Gastroesophageal sphincter (tissue), 4 donors: ENCODE data around the gene ADAMTS12. TPM values are rescaled to one million over a fixed set of nuclear protein-coding genes. Genes with fewer than 3 reads are reported as not detected.

Experiments
- ATAC-seq: fragments of 150-250 bp; one replicate; pipeline ENCODE4 v1.9.1; 2016; ENCODE audit warnings: mild to moderate bottlenecking, moderate library complexity
- H3K27ac ChIP-seq, 4 donors: fragments of 200-600 bp; sonication (generic) in 3 of 4; 1 replicate in 3 of 4; 2 replicates in 1 of 4; pipeline ENCODE4 v1.5.1; 2016 to 2019
- H3K27me3 ChIP-seq: fragments of 200-600 bp; sonication (generic); one replicate; pipeline ENCODE4 v1.5.1; 2019
- H3K36me3 ChIP-seq, 2 donors: fragments of 200-600 bp; sonication (generic); one replicate each; pipeline ENCODE4 v1.5.1; 2019; ENCODE audit warnings: control low read depth in 1 of 2
- H3K4me1 ChIP-seq, 3 donors: fragments of 200-600 bp; sonication (generic); 1 replicate in 2 of 3; 2 replicates in 1 of 3; pipeline ENCODE4 v1.5.1; 2016 to 2019; ENCODE audit warnings: control low read depth in 2 of 3
- H3K4me3 ChIP-seq, 2 donors: fragments of 200-600 bp; sonication (generic); one replicate each; pipeline ENCODE4 v1.5.1; 2019; ENCODE audit warnings: mild to moderate bottlenecking in 1 of 2, moderate library complexity in 1 of 2
- H3K9me3 ChIP-seq, 3 donors: fragments of 200-600 bp; sonication (generic); one replicate each; pipeline ENCODE4 v1.5.1; 2017 to 2019; ENCODE audit warnings: control low read depth in 2 of 3
- EP300 ChIP-seq: sonication (generic); formaldehyde crosslinking; IDR thresholded peaks from one replicate; pipeline ENCODE4 v1.6.1; 2017; ENCODE audit warnings: antibody characterized with exemption, mild to moderate bottlenecking
- POLR2A ChIP-seq, 2 donors: fragments of 450-650 bp; IDR thresholded peaks; one replicate each; pipeline ENCODE4 v1.6.1; 2017; ENCODE audit warnings: antibody characterized with exemption in 2 of 2, mild to moderate bottlenecking in 2 of 2, moderate library complexity in 1 of 2
- POLR2AphosphoS5 ChIP-seq: sonication (generic); formaldehyde crosslinking; IDR thresholded peaks from one replicate; pipeline ENCODE4 v1.6.1; 2017; ENCODE audit warnings: antibody characterized with exemption
- WGBS, 2 donors: methylation state at CpG; one replicate each; pipeline ENCODE4 v1.1.5; 2018; ENCODE audit warnings: low coverage in 1 of 2; 5-methylcytosine and 5-hydroxymethylcytosine counted together
- total RNA-seq, 4 donors: library from RNA; depleted of rRNA; stranded (reverse); fragments of >200 nt; gene quantifications; one replicate each; pipeline ENCODE4 v1.1.0, GENCODE V29; 2016
- TF ChIP-seq, protein P1 (sequence below), 4 experiments: fragments of 200-600 bp in 2 of 4; fragments of 450-650 bp in 2 of 4; sonication (generic) in 1 of 4; IDR thresholded peaks; one replicate each; pipeline ENCODE4 v1.5.1; 2017 to 2019; ENCODE audit warnings: antibody characterized with exemption in 4 of 4, mild to moderate bottlenecking in 2 of 4, moderate library complexity in 2 of 4

The ADAMTS12 gene
- total RNA-seq, 4 donors from 2014 or later, result 2.6 to 6.5 (median 5.2) TPM

DNA sequence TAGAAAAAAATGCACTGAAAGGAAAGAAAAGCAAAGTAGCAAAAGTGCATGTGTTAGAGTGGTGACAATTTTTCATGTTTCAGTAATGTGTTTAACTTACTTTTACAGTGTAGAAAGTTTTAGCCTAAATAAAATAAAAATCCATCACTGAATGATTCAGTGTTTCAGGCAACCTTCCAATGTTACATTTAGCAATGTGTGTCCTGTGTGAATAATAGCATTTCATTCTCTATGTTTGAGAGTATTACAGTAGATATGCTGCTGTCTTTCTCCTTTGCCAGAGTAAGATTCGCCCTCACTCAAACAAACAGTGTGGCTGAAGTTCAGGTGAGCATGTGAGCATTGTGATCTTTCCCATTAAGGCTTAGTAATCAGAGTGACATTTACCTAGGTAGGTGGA lies 279.9 kb downstream of the ADAMTS12 start:
- no peak for ATAC-seq
- no peaks in the 10 kb centered on the region for H3K36me3 ChIP-seq
- H3K27me3 ChIP-seq, result no peaks in the 10 kb centered on the region
- H3K27ac ChIP-seq, result no peak overlapping the region
- 10 to 33% methylated on average over 1 of the region's 1 CpG for WGBS, 2 donors
- TF ChIP-seq, protein P1, sequence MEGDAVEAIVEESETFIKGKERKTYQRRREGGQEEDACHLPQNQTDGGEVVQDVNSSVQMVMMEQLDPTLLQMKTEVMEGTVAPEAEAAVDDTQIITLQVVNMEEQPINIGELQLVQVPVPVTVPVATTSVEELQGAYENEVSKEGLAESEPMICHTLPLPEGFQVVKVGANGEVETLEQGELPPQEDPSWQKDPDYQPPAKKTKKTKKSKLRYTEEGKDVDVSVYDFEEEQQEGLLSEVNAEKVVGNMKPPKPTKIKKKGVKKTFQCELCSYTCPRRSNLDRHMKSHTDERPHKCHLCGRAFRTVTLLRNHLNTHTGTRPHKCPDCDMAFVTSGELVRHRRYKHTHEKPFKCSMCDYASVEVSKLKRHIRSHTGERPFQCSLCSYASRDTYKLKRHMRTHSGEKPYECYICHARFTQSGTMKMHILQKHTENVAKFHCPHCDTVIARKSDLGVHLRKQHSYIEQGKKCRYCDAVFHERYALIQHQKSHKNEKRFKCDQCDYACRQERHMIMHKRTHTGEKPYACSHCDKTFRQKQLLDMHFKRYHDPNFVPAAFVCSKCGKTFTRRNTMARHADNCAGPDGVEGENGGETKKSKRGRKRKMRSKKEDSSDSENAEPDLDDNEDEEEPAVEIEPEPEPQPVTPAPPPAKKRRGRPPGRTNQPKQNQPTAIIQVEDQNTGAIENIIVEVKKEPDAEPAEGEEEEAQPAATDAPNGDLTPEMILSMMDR (IDR thresholded peaks at IDR 0.05), result no peak
- no peaks in the 10 kb centered on the region for H3K9me3 ChIP-seq
- H3K4me1 ChIP-seq, result peaks cover 0 to 20% (median 0%) of the 10 kb centered on the region in 3 donors
- no peak overlapping the region for H3K4me3 ChIP-seq

DNA sequence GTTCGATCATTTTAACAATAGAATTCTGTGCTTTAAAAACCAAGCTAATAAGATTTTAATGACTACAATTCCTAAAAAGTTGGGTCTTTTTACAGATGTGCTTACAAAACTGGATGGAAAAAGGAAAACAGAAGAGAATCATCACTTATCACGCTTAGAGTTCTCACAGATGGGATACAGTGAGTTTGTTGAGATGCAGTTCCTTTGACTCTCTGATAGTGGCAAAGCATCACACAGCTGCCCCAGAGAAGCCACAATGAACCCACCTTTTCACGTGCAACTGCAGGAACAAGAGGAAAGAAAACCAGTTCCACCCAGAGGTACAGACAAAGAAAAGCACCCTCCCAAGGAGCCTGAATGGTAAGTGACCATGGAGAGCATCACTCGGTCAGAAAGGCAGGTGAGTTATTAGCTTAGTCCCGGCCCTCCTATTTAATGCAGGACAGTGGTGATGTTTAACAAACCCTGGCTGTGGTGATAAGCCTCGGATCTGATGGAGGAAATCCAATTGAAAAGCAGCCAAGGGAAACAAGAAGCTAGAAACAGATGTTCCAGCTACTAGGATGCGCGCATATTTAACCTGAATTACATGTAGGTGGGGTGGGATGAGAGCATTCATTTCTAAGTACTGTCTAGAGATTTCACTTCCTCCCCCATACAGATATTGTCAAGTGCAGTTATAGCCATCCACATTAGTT lies 283.3 kb downstream of the ADAMTS12 start:
- no peak overlapping the region for H3K4me3 ChIP-seq
- no peaks in the 10 kb centered on the region for H3K9me3 ChIP-seq
- H3K4me1 ChIP-seq, result peaks cover 0 to 25% (median 0%) of the 10 kb centered on the region in 3 donors
- no peak for ATAC-seq
- no peak overlapping the region for H3K27ac ChIP-seq
- no peaks in the 10 kb centered on the region for H3K27me3 ChIP-seq
- TF ChIP-seq EP300 (no peak), POLR2A (IDR thresholded peaks at IDR 0.05) (no peak), POLR2AphosphoS5 (no peak)
- TF ChIP-seq, protein P1 (IDR thresholded peaks at IDR 0.05), result no peak
- WGBS, 2 donors, result 62 to 67% methylated on average over 6 to 8 of the region's 8 CpGs
- no peaks in the 10 kb centered on the region for H3K36me3 ChIP-seq

DNA sequence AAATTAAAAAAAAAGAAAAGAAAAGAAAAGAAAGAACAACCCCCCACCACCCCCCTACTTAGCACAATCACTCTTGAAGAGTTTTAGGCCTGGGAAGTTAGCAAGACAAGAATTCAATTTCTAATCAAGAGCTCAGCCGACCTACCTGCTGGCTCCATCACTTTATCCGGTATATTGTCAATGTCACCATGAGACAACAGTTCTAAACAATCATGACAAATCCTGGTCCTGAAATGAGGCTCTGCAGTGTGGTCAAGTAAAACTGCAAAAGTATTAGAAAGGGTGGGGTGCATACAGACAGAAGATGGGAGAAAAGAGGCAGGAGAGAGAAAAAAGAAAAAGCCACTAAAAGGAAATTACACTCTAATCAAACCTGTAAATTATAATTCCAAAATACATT lies 287.3 kb downstream of the ADAMTS12 start:
- Histone ChIP-seq H3K27me3 (no peaks in the 10 kb centered on the region), H3K4me1 (peaks cover 0 to 28% (median 7%) of the 10 kb centered on the region in 3 donors), H3K9me3 (no peaks in the 10 kb centered on the region), H3K4me3 (no peak overlapping the region), H3K27ac (no peak overlapping the region), H3K36me3 (no peaks in the 10 kb centered on the region)
- no peak for TF ChIP-seq EP300
- TF ChIP-seq, protein P1 (IDR thresholded peaks at IDR 0.05), result no peak
- TF ChIP-seq POLR2AphosphoS5, result no peak
- no peak for TF ChIP-seq POLR2A (IDR thresholded peaks at IDR 0.05)
- no peak for ATAC-seq
- 94 to 97% methylated on average over 2 of the region's 2 CpGs for WGBS, 2 donors

DNA sequence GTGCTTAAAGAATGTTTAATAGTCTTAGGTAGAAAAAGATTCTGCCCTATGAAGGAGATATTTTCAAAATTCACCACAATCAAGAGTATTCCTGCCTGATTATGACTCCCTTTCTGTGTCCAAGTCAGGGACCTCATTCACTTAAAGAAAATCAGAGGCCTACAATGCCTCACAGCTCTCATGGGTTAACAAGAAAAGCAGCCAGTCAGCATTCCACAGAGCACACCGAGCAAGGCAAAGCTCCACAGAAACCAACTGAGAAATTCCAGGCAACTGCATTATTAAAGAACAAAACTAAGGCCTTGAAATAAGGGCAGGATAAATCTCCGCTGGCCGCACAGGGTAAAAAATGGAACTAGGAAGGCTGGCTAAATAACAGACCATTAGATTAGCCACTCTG lies 289.9 kb downstream of the ADAMTS12 start:
- Histone ChIP-seq H3K4me3 (no peak overlapping the region), H3K36me3 (no peaks in the 10 kb centered on the region), H3K27me3 (no peaks in the 10 kb centered on the region), H3K27ac (peak overlapping the region in 1 of 4 donors; percentile 42), H3K9me3 (no peaks in the 10 kb centered on the region), H3K4me1 (peaks cover 0 to 28% (median 7%) of the 10 kb centered on the region in 3 donors)
- no peak for ATAC-seq
- TF ChIP-seq POLR2AphosphoS5 (no peak), POLR2A (IDR thresholded peaks at IDR 0.05) (no peak), EP300 (no peak)
- TF ChIP-seq, protein P1 (IDR thresholded peaks at IDR 0.05), result no peak
- 43% methylated on average over 3 of the region's 3 CpGs; no CpG with 5 or more reads in 1 of the 2 donors for WGBS, 2 donors

DNA sequence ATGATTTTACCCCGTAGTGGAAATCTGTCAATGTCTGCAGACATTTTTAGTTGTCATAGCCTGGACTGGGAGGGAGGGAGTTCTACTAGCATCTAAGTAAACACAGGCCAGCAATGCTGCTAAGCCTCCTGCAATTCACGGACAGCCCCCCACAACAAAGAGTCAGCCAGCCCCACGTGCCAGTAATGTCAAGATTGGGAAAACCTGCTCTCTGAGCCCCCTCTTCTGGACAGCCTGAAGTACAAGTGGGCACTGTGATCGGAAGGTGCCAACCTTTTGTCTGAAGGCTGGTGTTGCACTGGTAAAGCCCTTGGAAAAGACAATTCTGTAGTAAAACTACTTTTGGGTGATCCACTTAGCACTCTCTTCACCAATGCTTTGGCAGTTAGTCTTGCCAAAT lies 296.5 kb downstream of the ADAMTS12 start:
- no peak for ATAC-seq
- Histone ChIP-seq H3K9me3 (no peaks in the 10 kb centered on the region), H3K36me3 (no peaks in the 10 kb centered on the region), H3K27ac (no peak overlapping the region), H3K27me3 (no peaks in the 10 kb centered on the region), H3K4me3 (no peak overlapping the region), H3K4me1 (peaks cover 0 to 5% (median 0%) of the 10 kb centered on the region in 3 donors)
- WGBS, 2 donors, result 69 to 80% methylated on average over 4 of the region's 4 CpGs
- TF ChIP-seq, protein P1 (IDR thresholded peaks at IDR 0.05), result no peak
- TF ChIP-seq POLR2A (IDR thresholded peaks at IDR 0.05), result no peak
- no peak for TF ChIP-seq POLR2AphosphoS5
- no peak for TF ChIP-seq EP300
